ENCODE results near the gene EXT2. TPM values are rescaled to one million over a fixed set of nuclear protein-coding genes. Genes with fewer than 3 reads are reported as not detected.

Gene EXT2
- total RNA-seq, 2 experiments from 2014 or later, result 22.4 to 24.0 TPM

DNA sequence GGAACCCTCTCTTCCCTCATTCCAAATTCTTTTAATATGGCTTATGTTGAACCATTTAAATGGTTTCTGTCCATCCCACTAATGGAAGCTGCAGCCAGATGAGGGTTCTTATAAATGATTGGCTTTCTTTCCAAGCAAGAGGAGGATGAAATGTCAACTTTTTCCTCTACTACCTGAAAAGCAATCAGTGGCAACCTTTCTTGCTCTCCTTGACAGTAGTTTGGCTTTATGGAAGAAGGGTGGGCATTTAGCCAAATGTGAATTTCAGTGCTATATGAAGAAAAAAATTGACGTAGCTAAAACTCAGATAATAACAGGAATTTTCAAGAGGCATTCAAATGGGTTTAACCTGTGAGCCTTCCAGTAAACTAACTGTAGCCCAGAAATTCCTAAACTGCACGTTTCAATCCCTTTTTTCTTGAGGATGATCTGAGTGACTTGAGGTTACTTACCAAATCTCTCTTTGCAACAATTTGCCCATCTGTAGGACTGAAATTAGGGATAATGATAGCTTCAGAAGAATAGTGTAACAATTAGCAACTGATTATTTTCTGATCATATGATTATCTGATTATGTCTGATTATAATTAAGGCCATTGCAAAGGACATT lies 90.9 kb downstream of the EXT2 start:
- Mint-ChIP-seq H3K4me3 (no peak overlapping the region), H3K27ac (no peak overlapping the region), H3K36me3 (peaks cover 44% of the 10 kb centered on the region), H3K9me3 (peaks cover 16% of the 10 kb centered on the region), H3K27me3 (no peaks in the 10 kb centered on the region), H3K4me1 (peaks cover 12% of the 10 kb centered on the region)
- DNase-seq, result no peak

DNA sequence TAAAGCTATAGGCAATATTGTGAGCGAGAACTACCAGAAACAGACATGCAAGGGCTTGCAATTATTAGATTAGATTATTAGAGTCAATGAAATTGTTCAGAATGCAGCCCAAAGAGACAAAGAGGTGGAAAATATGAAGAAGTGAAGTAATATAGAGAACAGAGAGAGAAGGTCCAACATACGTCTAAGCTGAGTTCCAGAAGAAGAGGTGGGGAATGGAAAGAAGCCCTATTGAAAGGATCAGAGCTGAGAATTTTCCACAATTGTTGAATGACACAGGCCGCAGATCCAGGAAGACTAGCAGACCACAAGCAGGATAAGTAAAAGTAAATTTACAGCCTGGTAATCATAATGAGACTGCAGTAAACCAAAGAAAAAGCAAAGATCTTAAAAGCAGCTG lies 93.2 kb downstream of the EXT2 start:
- peaks cover 18% of the 10 kb centered on the region for H3K4me1 Mint-ChIP-seq
- H3K27ac Mint-ChIP-seq, result no peak overlapping the region
- H3K36me3 Mint-ChIP-seq, result peaks cover 46% of the 10 kb centered on the region
- H3K9me3 Mint-ChIP-seq, result peaks cover 16% of the 10 kb centered on the region
- no peaks in the 10 kb centered on the region for H3K27me3 Mint-ChIP-seq
- DNase-seq, result no peak
- H3K4me3 Mint-ChIP-seq, result no peak overlapping the region

DNA sequence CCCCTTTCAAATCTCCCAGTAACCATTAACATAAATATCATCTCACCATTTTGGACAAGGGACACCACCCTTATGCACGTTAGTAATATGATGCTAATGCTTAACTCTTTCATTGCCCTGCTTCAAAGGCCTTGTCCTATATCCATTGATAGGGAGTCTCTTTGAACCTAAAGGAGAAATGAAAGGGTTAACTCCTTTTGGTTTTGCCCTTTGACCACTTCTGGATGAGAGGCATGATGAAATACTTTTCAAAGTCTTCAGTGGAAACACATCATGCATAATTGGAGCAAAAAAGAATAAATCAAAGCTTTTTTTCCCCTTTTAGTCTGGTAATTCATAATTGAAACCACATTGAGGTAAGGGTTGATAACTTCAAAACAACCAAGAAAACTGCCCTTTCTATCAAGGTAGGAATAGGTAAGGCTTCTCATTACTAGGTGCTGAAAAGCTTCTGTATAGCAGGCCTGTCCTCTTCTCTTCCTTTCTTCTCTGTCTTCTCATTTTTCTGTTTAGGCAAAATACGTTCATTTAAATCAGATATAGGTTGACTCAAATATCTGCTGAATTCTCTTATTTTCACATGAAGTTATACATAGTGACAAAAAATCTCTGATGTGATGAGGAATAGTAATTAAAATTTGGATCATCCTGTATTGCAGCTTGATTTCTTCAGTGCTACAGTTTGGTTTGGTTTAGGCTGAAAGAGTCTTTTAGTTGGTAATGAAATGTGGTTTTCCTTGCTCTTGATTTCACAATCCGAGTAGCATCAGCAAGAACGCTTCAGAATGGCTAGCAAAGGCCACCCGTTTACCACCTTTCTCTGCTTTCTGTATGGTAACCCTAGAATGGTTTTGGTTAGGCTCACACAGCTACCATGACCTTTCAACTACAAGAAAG lies 94.8 kb downstream of the EXT2 start:
- Mint-ChIP-seq H3K4me1 (peaks cover 18% of the 10 kb centered on the region), H3K9me3 (peaks cover 16% of the 10 kb centered on the region), H3K36me3 (peaks cover 47% of the 10 kb centered on the region), H3K4me3 (no peak overlapping the region), H3K27ac (no peak overlapping the region), H3K27me3 (no peaks in the 10 kb centered on the region)
- no peak for DNase-seq

DNA sequence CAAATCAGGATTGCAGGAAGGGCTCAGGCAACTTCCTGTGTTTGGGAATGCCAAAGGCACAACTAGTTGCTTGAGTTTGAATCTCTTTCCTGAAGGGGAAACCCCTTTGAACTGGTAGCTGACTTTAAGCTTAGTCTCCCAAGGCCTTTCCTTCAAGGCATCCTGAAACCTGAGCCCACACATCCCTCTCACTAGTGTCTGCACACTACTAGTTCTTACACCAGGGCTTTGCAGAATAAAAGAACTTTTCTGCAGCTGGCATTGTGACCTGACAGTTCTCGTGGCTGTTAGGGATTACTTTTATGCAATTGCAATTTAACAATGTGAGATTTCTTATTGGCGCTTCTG lies 95.4 kb downstream of the EXT2 start:
- peaks cover 47% of the 10 kb centered on the region for H3K36me3 Mint-ChIP-seq

DNA sequence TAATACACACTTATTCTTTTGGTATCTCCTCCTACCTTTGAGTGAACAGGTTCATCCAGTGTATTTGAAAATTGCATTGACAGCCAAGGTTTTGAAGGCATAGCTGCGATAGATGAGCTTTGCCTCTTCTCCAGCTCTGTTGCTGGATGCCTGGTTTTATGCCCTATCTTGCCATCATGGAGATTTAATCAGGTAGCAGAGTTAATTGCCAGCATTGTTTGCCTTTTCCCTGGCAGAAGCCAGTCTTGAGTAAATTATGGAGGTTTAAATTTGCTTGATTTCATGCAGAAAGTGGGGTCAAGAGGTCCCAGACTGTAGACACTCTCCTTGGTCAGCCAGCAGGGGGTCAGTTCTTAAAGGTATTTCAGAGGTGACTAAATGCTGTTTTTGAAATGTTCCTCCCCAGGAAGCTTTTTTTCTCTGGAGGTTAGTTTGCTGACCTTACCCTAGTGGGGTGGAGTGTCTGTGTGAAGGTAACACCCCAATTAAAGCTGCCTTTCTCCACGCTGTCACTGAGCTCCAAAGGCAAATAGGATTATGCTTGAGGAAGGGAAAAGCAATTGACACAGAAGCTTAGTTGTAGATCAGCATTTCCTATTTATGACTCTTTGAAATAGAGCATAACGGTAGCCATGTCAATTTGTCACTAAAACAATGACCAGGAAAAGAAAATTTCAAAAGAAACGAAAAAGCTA lies 96.0 kb downstream of the EXT2 start:
- Mint-ChIP-seq H3K4me1 (peaks cover 18% of the 10 kb centered on the region), H3K27me3 (no peaks in the 10 kb centered on the region), H3K27ac (no peak overlapping the region), H3K4me3 (no peak overlapping the region), H3K36me3 (peaks cover 47% of the 10 kb centered on the region), H3K9me3 (peaks cover 16% of the 10 kb centered on the region)
- DNase-seq, result no peak

More for the DNA sequence above, 95.4 kb downstream of the EXT2 start:
- Mint-ChIP-seq H3K27ac (no peak overlapping the region), H3K27me3 (no peaks in the 10 kb centered on the region), H3K4me3 (no peak overlapping the region), H3K9me3 (peaks cover 16% of the 10 kb centered on the region), H3K4me1 (peaks cover 18% of the 10 kb centered on the region)
- no peak for DNase-seq

DNA sequence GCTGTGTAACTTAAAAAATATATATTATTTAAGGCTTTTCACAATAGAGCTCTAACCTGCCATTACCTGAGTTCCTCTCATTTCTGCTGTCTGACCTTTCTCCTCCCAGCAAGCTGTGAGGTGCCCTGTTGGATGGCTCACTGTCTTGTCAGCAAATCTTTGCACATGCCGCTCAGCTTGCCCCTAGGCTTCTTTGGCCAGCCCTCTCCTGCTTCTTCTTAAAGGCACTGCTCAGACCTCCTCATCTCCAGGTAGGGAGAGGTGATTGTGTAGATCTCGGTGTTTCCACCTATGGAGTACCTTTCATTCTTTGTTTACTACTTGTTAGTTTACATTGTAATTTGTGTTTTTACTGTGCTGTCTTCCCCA lies 96.5 kb downstream of the EXT2 start:
- no peak overlapping the region for H3K4me3 Mint-ChIP-seq
- H3K27me3 Mint-ChIP-seq, result no peaks in the 10 kb centered on the region
- H3K27ac Mint-ChIP-seq, result no peak overlapping the region
- H3K36me3 Mint-ChIP-seq, result peaks cover 51% of the 10 kb centered on the region
- no peak for DNase-seq
- H3K9me3 Mint-ChIP-seq, result peaks cover 16% of the 10 kb centered on the region
- peaks cover 18% of the 10 kb centered on the region for H3K4me1 Mint-ChIP-seq

DNA sequence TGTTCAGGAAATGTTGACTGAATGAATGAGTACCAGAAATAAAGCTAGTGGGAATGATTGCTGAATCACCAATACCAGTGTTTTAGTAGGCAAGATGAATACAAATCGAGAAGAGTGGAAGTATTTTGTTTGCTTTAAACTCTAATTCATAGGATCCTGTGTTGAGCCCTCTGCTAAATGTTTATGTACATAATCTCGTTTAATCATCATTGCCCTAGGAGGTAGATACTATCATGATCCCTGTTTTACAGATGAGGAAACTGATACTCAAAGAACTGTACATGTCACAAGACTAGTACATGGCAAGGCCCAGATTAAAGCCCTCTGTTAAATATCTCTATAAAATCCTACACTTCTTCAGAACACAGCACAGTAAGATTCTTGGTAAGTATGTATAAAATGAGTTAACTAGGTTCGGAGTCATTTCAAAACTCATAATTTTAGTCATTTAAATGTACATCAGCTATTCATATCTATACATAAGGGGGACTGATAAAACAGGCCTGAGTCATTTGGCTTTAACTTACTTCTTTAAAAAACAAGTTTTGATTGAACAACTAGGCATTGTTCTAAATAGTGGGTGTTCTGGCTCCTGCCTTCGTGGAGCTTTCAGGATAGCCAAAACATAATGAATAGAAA lies 97.1 kb downstream of the EXT2 start:
- H3K27ac Mint-ChIP-seq, result no peak overlapping the region
- H3K27me3 Mint-ChIP-seq, result no peaks in the 10 kb centered on the region
- peaks cover 18% of the 10 kb centered on the region for H3K4me1 Mint-ChIP-seq
- peaks cover 51% of the 10 kb centered on the region for H3K36me3 Mint-ChIP-seq
- no peak for DNase-seq
- peaks cover 11% of the 10 kb centered on the region for H3K9me3 Mint-ChIP-seq
- no peak overlapping the region for H3K4me3 Mint-ChIP-seq

DNA sequence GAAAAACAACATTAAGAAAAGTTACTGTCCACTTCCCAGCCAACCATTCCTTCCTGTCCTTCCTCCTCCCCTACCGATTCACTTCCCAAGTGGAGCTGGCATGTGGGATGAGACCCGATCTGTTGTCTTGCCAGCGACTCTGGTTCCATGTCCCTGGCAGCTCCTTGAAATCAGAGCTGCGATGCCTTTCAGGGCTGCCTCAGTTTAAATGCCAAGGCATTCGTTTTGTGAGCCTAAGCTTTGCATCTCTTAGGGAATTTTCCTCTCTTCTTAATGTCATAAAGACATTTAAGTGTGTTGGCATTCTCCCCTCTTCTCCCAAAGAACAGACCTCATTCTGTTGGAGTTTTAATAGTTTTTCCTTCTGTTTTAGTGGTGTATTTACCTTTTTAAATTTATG lies 98.4 kb downstream of the EXT2 start:
- no peaks in the 10 kb centered on the region for H3K27me3 Mint-ChIP-seq
- peaks cover 3% of the 10 kb centered on the region for H3K9me3 Mint-ChIP-seq
- H3K36me3 Mint-ChIP-seq, result peaks cover 49% of the 10 kb centered on the region
- H3K4me3 Mint-ChIP-seq, result no peak overlapping the region
- DNase-seq, result no peak
- no peak overlapping the region for H3K27ac Mint-ChIP-seq
- H3K4me1 Mint-ChIP-seq, result peaks cover 18% of the 10 kb centered on the region

DNA sequence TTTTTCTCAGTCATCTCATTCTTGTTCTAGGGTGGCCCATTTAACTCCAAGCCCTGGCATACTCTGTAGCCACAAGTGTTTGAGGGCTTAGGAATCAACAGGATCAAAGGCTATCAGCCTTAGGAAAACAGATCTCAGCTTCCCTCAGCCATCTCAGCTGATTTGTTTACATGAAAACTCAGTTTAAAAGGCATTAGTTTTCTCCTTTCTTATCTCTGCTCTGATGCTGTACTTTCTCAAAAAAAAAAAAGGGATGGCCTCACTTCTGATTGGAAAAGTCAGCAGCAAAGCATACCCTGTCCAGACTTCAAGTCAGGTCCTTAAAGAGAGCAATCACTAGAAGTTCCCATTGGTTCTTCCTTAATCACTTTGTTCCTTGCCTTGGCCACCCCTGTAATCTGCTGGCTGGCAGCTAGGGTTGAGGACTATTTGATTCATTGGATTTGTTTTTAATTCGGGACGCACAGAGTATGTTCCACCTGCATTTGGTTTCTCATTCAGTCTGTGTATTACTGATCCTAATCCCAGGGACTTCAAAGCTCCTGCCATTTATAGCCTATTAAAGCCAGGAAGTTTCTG lies 102.8 kb downstream of the EXT2 start:
- H3K9me3 Mint-ChIP-seq, result no peaks in the 10 kb centered on the region
- no peaks in the 10 kb centered on the region for H3K27me3 Mint-ChIP-seq
- no peak overlapping the region for H3K27ac Mint-ChIP-seq
- no peak overlapping the region for H3K4me3 Mint-ChIP-seq
- H3K4me1 Mint-ChIP-seq, result no peaks in the 10 kb centered on the region
- H3K36me3 Mint-ChIP-seq, result peaks cover 54% of the 10 kb centered on the region
- DNase-seq, result no peak

DNA sequence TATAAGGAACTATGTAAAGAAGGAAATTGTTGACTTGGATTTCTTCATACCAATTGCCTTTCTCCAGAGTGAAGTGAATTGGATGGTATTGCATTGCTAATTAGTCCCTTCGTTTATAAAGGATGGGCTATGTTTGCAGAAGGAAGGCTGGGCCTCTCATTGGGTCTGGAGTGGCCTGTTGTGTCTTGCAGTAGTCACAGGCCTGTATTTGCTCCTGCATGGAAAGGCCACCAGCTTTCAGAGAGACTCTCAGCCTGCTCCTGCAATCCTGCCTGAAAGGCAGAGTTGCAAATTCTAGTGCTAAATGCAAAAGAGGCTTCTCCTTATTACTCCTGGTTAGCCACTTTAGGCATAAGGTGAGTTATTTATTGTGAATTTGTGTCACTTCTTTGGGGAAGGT lies 103.8 kb downstream of the EXT2 start:
- peaks cover 48% of the 10 kb centered on the region for H3K36me3 Mint-ChIP-seq
- H3K27me3 Mint-ChIP-seq, result no peaks in the 10 kb centered on the region
- no peak overlapping the region for H3K27ac Mint-ChIP-seq
- no peak overlapping the region for H3K4me3 Mint-ChIP-seq
- DNase-seq, result no peak
- H3K9me3 Mint-ChIP-seq, result no peaks in the 10 kb centered on the region
- no peaks in the 10 kb centered on the region for H3K4me1 Mint-ChIP-seq

DNA sequence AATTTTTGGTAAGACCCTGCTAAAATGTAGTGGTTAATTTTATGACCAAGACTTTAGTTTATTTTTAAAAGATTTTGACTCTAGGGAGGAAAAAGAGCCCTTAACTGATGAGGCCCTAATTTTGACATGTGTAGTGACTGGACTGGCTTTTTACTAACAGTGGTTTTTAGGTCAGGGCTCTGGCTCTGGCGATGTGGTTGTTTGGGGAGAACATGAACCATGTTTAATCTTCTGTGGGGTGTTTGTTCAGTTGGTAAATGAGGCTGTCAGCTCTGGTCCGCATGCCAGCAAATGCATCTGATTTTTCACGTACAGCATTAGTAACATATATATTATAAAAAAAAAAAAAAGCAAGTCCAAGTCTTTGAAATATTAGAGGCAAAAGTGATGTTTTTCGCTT lies 104.3 kb downstream of the EXT2 start:
- H3K4me1 Mint-ChIP-seq, result no peaks in the 10 kb centered on the region
- peaks cover 45% of the 10 kb centered on the region for H3K36me3 Mint-ChIP-seq
- DNase-seq, result no peak
- no peaks in the 10 kb centered on the region for H3K9me3 Mint-ChIP-seq
- no peaks in the 10 kb centered on the region for H3K27me3 Mint-ChIP-seq
- H3K4me3 Mint-ChIP-seq, result no peak overlapping the region
- no peak overlapping the region for H3K27ac Mint-ChIP-seq

DNA sequence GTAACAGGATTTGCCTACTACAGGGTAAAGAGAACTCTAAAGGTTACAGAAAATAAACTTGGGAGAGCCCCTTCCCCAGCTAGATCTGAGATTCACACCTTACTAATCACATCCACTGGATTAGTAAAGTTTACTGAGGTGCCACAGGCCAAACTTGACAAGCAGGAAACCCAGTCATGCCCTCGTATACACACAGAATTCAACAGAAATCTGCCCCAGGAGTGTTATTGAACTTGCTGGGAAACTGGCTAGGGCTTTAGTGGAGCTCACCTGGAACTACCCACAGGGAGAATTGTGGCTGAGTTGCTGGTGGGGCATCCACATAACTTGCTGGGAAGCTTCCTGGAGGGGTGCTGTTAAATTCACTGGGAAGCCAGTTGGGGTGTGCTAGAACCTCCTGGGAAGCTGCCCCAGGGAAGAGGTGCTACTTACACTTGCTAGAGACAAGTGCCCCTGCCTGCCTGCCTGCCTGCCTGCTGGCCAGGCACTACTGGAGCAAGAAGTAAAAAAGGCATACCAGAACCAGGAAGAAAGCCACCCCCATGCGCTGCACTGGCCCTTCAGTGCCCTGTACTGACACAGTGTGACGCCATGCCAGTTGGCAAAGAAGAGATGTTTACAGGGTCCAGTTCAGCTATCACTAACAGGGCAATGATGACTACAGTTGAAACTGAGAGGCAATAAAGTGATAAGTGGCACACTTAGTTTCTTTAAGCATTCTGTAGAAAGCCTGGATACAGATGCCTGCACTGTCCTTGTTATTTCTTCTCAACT lies 108.0 kb downstream of the EXT2 start:
- Mint-ChIP-seq H3K4me1 (no peaks in the 10 kb centered on the region), H3K27me3 (no peaks in the 10 kb centered on the region), H3K27ac (no peak overlapping the region), H3K36me3 (peaks cover 44% of the 10 kb centered on the region), H3K9me3 (no peaks in the 10 kb centered on the region), H3K4me3 (no peak overlapping the region)
- no peak for DNase-seq

DNA sequence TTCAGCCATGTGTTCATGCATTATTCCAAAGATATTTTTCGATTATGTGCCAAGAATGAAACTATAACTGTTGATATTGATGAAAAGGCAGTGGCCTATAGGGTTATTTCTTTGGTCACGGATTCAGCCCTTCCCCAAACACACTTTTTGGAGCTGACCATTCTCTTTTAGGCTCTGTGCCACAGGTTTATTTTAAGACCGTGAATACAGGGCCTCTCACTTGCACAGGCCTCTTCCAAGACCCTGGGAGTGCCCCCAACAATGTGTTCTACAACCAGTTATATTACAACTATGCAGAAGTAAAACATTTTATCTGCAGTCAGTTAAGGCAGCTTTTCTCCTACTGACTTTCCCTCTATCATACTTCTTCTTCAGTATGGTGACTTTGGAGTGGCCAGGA lies 109.9 kb downstream of the EXT2 start:
- Mint-ChIP-seq H3K27me3 (no peaks in the 10 kb centered on the region), H3K4me1 (no peaks in the 10 kb centered on the region), H3K4me3 (no peak overlapping the region), H3K9me3 (no peaks in the 10 kb centered on the region), H3K27ac (no peak overlapping the region), H3K36me3 (peaks cover 48% of the 10 kb centered on the region)
- DNase-seq, result no peak

DNA sequence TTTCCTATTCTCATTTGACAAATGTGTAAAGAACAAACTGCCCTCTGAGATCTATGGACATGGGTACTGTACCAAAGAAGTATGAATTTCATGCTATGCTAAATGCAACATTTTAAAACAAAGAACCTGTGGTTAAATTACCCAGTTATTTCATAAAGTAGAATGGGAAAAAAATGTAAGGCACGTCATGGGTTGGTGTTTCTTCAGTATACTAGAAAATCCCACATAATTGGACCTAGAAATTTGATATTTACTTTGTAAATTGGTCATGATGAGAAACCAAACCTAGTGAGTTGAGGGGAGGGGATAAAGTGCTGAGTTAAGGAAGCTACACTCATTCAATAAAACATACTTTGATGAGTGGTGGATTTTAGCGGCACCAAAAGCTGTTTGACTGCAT lies 110.4 kb downstream of the EXT2 start:
- no peak for DNase-seq
- H3K27ac Mint-ChIP-seq, result no peak overlapping the region
- H3K9me3 Mint-ChIP-seq, result no peaks in the 10 kb centered on the region
- no peaks in the 10 kb centered on the region for H3K4me1 Mint-ChIP-seq
- H3K27me3 Mint-ChIP-seq, result no peaks in the 10 kb centered on the region
- peaks cover 51% of the 10 kb centered on the region for H3K36me3 Mint-ChIP-seq
- H3K4me3 Mint-ChIP-seq, result no peak overlapping the region
